ENCODE data around the gene NMNAT1.

Gene NMNAT1

DNA sequence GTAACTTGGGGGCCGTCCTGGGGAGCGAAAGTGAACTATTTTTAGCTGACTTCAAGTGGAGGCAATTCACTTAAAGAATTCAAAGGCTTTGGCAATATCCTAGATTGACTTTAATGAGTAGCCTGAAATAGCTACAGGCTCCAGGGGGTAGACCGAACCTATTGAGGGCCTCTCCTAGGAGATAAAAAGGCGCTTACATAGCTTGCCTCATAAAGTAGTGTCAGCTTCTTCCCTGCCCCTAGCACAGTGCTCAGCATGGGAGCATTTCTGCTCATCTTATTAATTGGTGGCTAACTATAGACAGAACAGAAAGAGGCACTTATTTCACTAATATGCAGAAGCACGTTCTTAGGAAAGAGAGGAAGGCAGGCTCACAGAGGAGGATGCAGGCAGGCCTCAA lies 20.9 kb upstream of the NMNAT1 start:
- Histone ChIP-seq H3K9me3 (ENCODE audit: control insufficient read depth, insufficient read depth, low read length) (no peaks in the 10 kb centered on the region), H3K27me3 (ENCODE audit: control insufficient read depth, low read length) (no peaks in the 10 kb centered on the region), H3K9me2 (replicated peaks; ENCODE audit: control insufficient read depth, low read length) (no peaks in the 10 kb centered on the region), H3K79me2 (ENCODE audit: control insufficient read depth, low read length) (no peaks in the 10 kb centered on the region), H3K27ac (ENCODE audit: low read depth, low read length) (no peak overlapping the region), H3K4me1 (ENCODE audit: control insufficient read depth, low read length) (peaks cover 3% of the 10 kb centered on the region; the same call in 1 of the 2 replicates), H3K4me3 (ENCODE audit: low read length) (no peak overlapping the region), H3K36me3 (ENCODE audit: control insufficient read depth, low read length) (no peaks in the 10 kb centered on the region), H3K4me2 (ENCODE audit: low read length) (no peak overlapping the region), H4K20me1 (ENCODE audit: control insufficient read depth, insufficient read depth, low read depth, low read length) (no peaks in the 10 kb centered on the region), H3F3A (ENCODE audit: control insufficient read depth, insufficient read depth) (peaks cover 7% of the 10 kb centered on the region)
- TF ChIP-seq EZH2phosphoT487 (IDR thresholded peaks at IDR 0.05; ENCODE audit: borderline replicate concordance, low read length) (no peak), CTCF (IDR thresholded peaks at IDR 0.05; ENCODE audit: low read depth, low read length, poor library complexity, severe bottlenecking) (no peak)

DNA sequence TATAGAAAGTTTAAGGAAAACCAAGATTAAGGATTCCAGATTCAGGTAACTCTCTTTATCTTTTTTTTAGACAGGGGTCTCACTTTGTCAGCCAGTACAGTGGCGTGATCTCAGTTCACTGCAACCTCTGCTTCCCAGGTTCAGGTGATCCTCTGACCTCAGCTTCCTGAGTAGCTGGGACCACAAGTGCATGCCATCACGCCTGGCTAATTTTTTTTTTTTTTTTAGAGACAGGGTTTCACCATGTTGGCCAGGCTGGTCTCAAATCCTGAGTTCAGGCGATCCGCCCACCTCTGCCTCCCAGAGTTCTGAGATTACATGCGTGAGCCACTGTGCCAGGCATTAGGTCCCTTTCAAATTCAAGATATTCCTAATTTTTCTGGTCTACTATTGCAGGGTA lies 16.0 kb upstream of the NMNAT1 start:
- Histone ChIP-seq H3K79me2 (ENCODE audit: control insufficient read depth, low read length) (no peaks in the 10 kb centered on the region), H3K4me2 (ENCODE audit: low read length) (no peak overlapping the region), H3K9me2 (replicated peaks; ENCODE audit: control insufficient read depth, low read length) (no peaks in the 10 kb centered on the region), H3K36me3 (ENCODE audit: control insufficient read depth, low read length) (peaks cover 12% of the 10 kb centered on the region), H3K27me3 (ENCODE audit: control insufficient read depth, low read length) (no peaks in the 10 kb centered on the region), H3K4me3 (ENCODE audit: low read length) (no peak overlapping the region), H3F3A (ENCODE audit: control insufficient read depth, insufficient read depth) (peaks cover 7% of the 10 kb centered on the region), H3K27ac (ENCODE audit: low read depth, low read length) (no peak overlapping the region), H3K4me1 (ENCODE audit: control insufficient read depth, low read length) (peaks cover 3% of the 10 kb centered on the region; the same call in 1 of the 2 replicates), H3K9me3 (ENCODE audit: control insufficient read depth, insufficient read depth, low read length) (no peaks in the 10 kb centered on the region), H4K20me1 (ENCODE audit: control insufficient read depth, insufficient read depth, low read depth, low read length) (no peaks in the 10 kb centered on the region)
- TF ChIP-seq CTCF (IDR thresholded peaks at IDR 0.05; ENCODE audit: low read depth, low read length, poor library complexity, severe bottlenecking) (no peak), EZH2phosphoT487 (IDR thresholded peaks at IDR 0.05; ENCODE audit: borderline replicate concordance, low read length) (no peak)

- no peaks in the 10 kb centered on the region for H3K27me3 ChIP-seq (ENCODE audit: control insufficient read depth, low read length)
- no peaks in the 10 kb centered on the region for H3K79me2 ChIP-seq (ENCODE audit: control insufficient read depth, low read length)
- no peaks in the 10 kb centered on the region for H3K9me3 ChIP-seq (ENCODE audit: control insufficient read depth, insufficient read depth, low read length)
- peaks cover 7% of the 10 kb centered on the region for H3F3A ChIP-seq (ENCODE audit: control insufficient read depth, insufficient read depth)
- no peaks in the 10 kb centered on the region for H3K9me2 ChIP-seq (replicated peaks; ENCODE audit: control insufficient read depth, low read length)
- peaks cover 19% of the 10 kb centered on the region for H3K36me3 ChIP-seq (ENCODE audit: control insufficient read depth, low read length)
- H3K4me3 ChIP-seq (ENCODE audit: low read length), result no peak overlapping the region
- H4K20me1 ChIP-seq (ENCODE audit: control insufficient read depth, insufficient read depth, low read depth, low read length), result no peaks in the 10 kb centered on the region
- H3K4me1 ChIP-seq (ENCODE audit: control insufficient read depth, low read length), result peaks cover 3% of the 10 kb centered on the region; the same call in 1 of the 2 replicates
- no peak overlapping the region for H3K27ac ChIP-seq (ENCODE audit: low read depth, low read length)
- no peak for TF ChIP-seq CTCF (IDR thresholded peaks at IDR 0.05; ENCODE audit: low read depth, low read length, poor library complexity, severe bottlenecking)
- no peak for TF ChIP-seq EZH2phosphoT487 (IDR thresholded peaks at IDR 0.05; ENCODE audit: borderline replicate concordance, low read length)
- no peak overlapping the region for H3K4me2 ChIP-seq (ENCODE audit: low read length)
Observed at GRCh38 chr1:9929431-9930385, 13.6 kb upstream of the NMNAT1 start.
